A204.1 (cell line): Measurements from ENCODE around the gene PDE10A.
"Not testable (repeated sequence)": the region's sequence is repeated elsewhere in the genome, so short reads cannot be mapped to it uniquely, and the experiment has no call there.

Experiments
- FAIRE-seq: peaks from 2 replicates; lab custom pipeline; 2012; peaks lifted over from hg19 to GRCh38; lab: Jason Lieb, UNC

The PDE10A gene

GRCh38 chr6:165468340-165469235 lies 194.5 kb downstream of the PDE10A start:
- no peak for FAIRE-seq

GRCh38 chr6:165463499-165463898 lies 199.5 kb downstream of the PDE10A start:
- not testable (repeated sequence) for FAIRE-seq

- not testable (repeated sequence) for FAIRE-seq
Measured at GRCh38 chr6:165459605-165460301, 203.3 kb downstream of the PDE10A start.

- no peak for FAIRE-seq
Measured at GRCh38 chr6:165458134-165458533, 204.9 kb downstream of the PDE10A start.

GRCh38 chr6:165456286-165456685 lies 206.8 kb downstream of the PDE10A start:
- FAIRE-seq = no peak

- no peak for FAIRE-seq
Measured at GRCh38 chr6:165455488-165455887, 207.6 kb downstream of the PDE10A start.

GRCh38 chr6:165453395-165453794 lies 209.6 kb downstream of the PDE10A start:
- no peak for FAIRE-seq

GRCh38 chr6:165451838-165452237 lies 211.2 kb downstream of the PDE10A start:
- FAIRE-seq = no peak

GRCh38 chr6:165448210-165448609 lies 214.8 kb downstream of the PDE10A start:
- no peak for FAIRE-seq

GRCh38 chr6:165447141-165447540 lies 215.9 kb downstream of the PDE10A start:
- FAIRE-seq = no peak

GRCh38 chr6:165446331-165446730 lies 216.7 kb downstream of the PDE10A start:
- FAIRE-seq = no peak

- no peak for FAIRE-seq
Measured at GRCh38 chr6:165443462-165443861, 219.6 kb downstream of the PDE10A start.

- no peak for FAIRE-seq
Measured at GRCh38 chr6:165441181-165441580, 221.9 kb downstream of the PDE10A start.

GRCh38 chr6:165439928-165440554 lies 223.0 kb downstream of the PDE10A start:
- peak; percentile 97 for FAIRE-seq

GRCh38 chr6:165426892-165427291 lies 236.1 kb downstream of the PDE10A start:
- no peak for FAIRE-seq

GRCh38 chr6:165422192-165422591 lies 240.8 kb downstream of the PDE10A start:
- no peak for FAIRE-seq

GRCh38 chr6:165417278-165417865 lies 245.7 kb downstream of the PDE10A start:
- no peak for FAIRE-seq

GRCh38 chr6:165404697-165405096 lies 258.3 kb downstream of the PDE10A start:
- FAIRE-seq = no peak

GRCh38 chr6:165404296-165404695 lies 258.7 kb downstream of the PDE10A start:
- no peak for FAIRE-seq

GRCh38 chr6:165403006-165403595 lies 259.9 kb downstream of the PDE10A start:
- no peak for FAIRE-seq

- FAIRE-seq = no peak
Measured at GRCh38 chr6:165401092-165401491, 261.9 kb downstream of the PDE10A start.

- no peak for FAIRE-seq
Measured at GRCh38 chr6:165390475-165390874, 272.6 kb downstream of the PDE10A start.
